ENCODE data around the gene RNF187. TPM values are rescaled to one million over a fixed set of nuclear protein-coding genes. Genes with fewer than 3 reads are reported as not detected.

Gene RNF187
- total and polyA plus RNA-seq, 10 of the 15 experiments (the other 5 are each of a cell fraction or from before 2014, with no cell fraction given): 2.6 to 116 (median 29.5) TPM

- no peaks in the 10 kb centered on the region for H3K36me3 ChIP-seq (ENCODE audit: control insufficient read depth in 2 of 2, insufficient read depth in 2 of 2, low read length in 1 of 2)
- ChIA-PET RAD21 (ENCODE audit: unreplicated experiment) (no interaction called here), CTCF (no interaction called here), SMC1A (ENCODE audit: uncharacterized antibody, unreplicated experiment) (no interaction called here), POLR2A (interaction anchor here (0.8 kb wide), 1 partner anchor 8 kb away, joined by 3 read pairs; a partner anchor contains a TSS)
- no peak overlapping the region for H2AFZ ChIP-seq (ENCODE audit: control insufficient read depth, low read depth, low read length)
- no peaks in the 10 kb centered on the region; the same call in 1 of the 2 replicates for H3K4me1 ChIP-seq (ENCODE audit: control insufficient read depth, insufficient read depth, low read length)
- in situ Hi-C loops (cut with MboI): no loop called here
- BruUV-seq (replicated peaks): no TSS peak
- DNase-seq (ENCODE audit: low read depth, low spot score): no peak
- no peak overlapping the region for H3K4me2 ChIP-seq (ENCODE audit: control insufficient read depth, insufficient read depth)
- H4K20me1 ChIP-seq (ENCODE audit: control insufficient read depth, insufficient read depth): no peaks in the 10 kb centered on the region
- H3K27ac ChIP-seq (ENCODE audit: control insufficient read depth, insufficient read depth): no peak overlapping the region
- no peaks in the 10 kb centered on the region for H3K79me2 ChIP-seq (ENCODE audit: control insufficient read depth, insufficient read depth, low read length)
- no peak for TF ChIP-seq NR2F1 (conservative IDR thresholded peaks at IDR 0.05)
- no peak for TF ChIP-seq JUND (IDR thresholded peaks at IDR 0.05; ENCODE audit: low read depth, low read length)
- no peak for TF ChIP-seq CBFB (IDR thresholded peaks at IDR 0.05; ENCODE audit: low read depth)
- TF ChIP-seq BCLAF1 (IDR thresholded peaks at IDR 0.05): no peak
- no peak for TF ChIP-seq NFYB (IDR thresholded peaks at IDR 0.05; ENCODE audit: insufficient read depth, low read depth, low read length)
- ATAC-seq: no peak
- H3K9ac ChIP-seq (ENCODE audit: control insufficient read depth, insufficient read depth, low read length): no peak overlapping the region
- 67% methylated on average over 11 of the region's 11 CpGs for WGBS (ENCODE audit: insufficient coverage, insufficient replicate concordance, low lambda C conversion rate, missing lambda C conversion rate)
- no peaks in the 10 kb centered on the region for H3K9me3 ChIP-seq (replicated peaks; ENCODE audit: control insufficient read depth, insufficient read depth, low read length)
- no peak overlapping the region for H3K4me3 ChIP-seq
- peaks cover 2 to 6% of the 10 kb centered on the region in 2 experiments; a peak in 3 of 4 replicates for H3K27me3 ChIP-seq (replicated peaks in 1 of 2; ENCODE audit: control insufficient read depth in 2 of 2, insufficient read depth in 2 of 2, low read length in 1 of 2)
- intact Hi-C loops (cut with micrococcal nuclease; ENCODE audit: unreplicated experiment): no loop called here
- no peak for FAIRE-seq
Measured at GRCh38 chr1:228450200-228450599, 37.0 kb upstream of the RNF187 start.
